ENCODE data around the gene SBF2. TPM values are rescaled to one million over a fixed set of nuclear protein-coding genes. Genes with fewer than 3 reads are reported as not detected.

The SBF2 gene
- total and polyA plus RNA-seq, 4 donors, result 50.3 to 74.2 (median 61.3) TPM

GRCh38 chr11:9839550-9839949 lies 454.5 kb downstream of the SBF2 start:
- no peaks in the 10 kb centered on the region for H3K27me3 ChIP-seq (ENCODE audit: control insufficient read depth, insufficient read depth, low read length)
- H3K4me3 ChIP-seq (ENCODE audit: low read depth, low read length), result no peak overlapping the region
- H3K9me3 ChIP-seq (ENCODE audit: control insufficient read depth, insufficient read depth, low read length), result no peaks in the 10 kb centered on the region
- 100% methylated on average over 2 of the region's 4 CpGs for WGBS (ENCODE audit: insufficient coverage)
- DNase-seq (ENCODE audit: low read depth in 4 of 6, low spot score in 6 of 6), result no peak
- H3K27ac ChIP-seq (ENCODE audit: low read depth, low read length), result no peak overlapping the region
- H3K4me1 ChIP-seq (ENCODE audit: control insufficient read depth, insufficient read depth, low read length), result no peaks in the 10 kb centered on the region
- peaks cover 9% of the 10 kb centered on the region for H3K36me3 ChIP-seq (ENCODE audit: control insufficient read depth, insufficient read depth, low read length)

- Histone ChIP-seq H3K4me3 (ENCODE audit: low read depth, low read length) (no peak overlapping the region), H3K4me1 (ENCODE audit: control insufficient read depth, insufficient read depth, low read length) (no peaks in the 10 kb centered on the region), H3K36me3 (ENCODE audit: control insufficient read depth, insufficient read depth, low read length) (peaks cover 9% of the 10 kb centered on the region), H3K9me3 (ENCODE audit: control insufficient read depth, insufficient read depth, low read length) (no peaks in the 10 kb centered on the region), H3K27ac (ENCODE audit: low read depth, low read length) (no peak overlapping the region), H3K27me3 (ENCODE audit: control insufficient read depth, insufficient read depth, low read length) (no peaks in the 10 kb centered on the region)
- no peak for DNase-seq (ENCODE audit: low read depth in 4 of 6, low spot score in 6 of 6)
- 88% methylated on average over 1 of the region's 2 CpGs for WGBS (ENCODE audit: insufficient coverage)
Observed at GRCh38 chr11:9838961-9839360, 455.1 kb downstream of the SBF2 start.

- H3K27me3 ChIP-seq (ENCODE audit: control insufficient read depth, insufficient read depth, low read length), result no peaks in the 10 kb centered on the region
- WGBS (ENCODE audit: insufficient coverage), result 100% methylated on average over 2 of the region's 2 CpGs
- no peak for DNase-seq (ENCODE audit: low read depth in 4 of 6, low spot score in 6 of 6)
Observed at GRCh38 chr11:9838229-9838628, 455.8 kb downstream of the SBF2 start.

GRCh38 chr11:9834291-9834690 lies 459.7 kb downstream of the SBF2 start:
- WGBS (ENCODE audit: insufficient coverage), result 100% methylated on average over 3 of the region's 3 CpGs
- Histone ChIP-seq H3K4me3 (ENCODE audit: low read depth, low read length) (no peak overlapping the region), H3K36me3 (ENCODE audit: control insufficient read depth, insufficient read depth, low read length) (peaks cover under 1% of the 10 kb centered on the region), H3K9me3 (ENCODE audit: control insufficient read depth, insufficient read depth, low read length) (no peaks in the 10 kb centered on the region), H3K27me3 (ENCODE audit: control insufficient read depth, insufficient read depth, low read length) (no peaks in the 10 kb centered on the region), H3K27ac (ENCODE audit: low read depth, low read length) (no peak overlapping the region), H3K4me1 (ENCODE audit: control insufficient read depth, insufficient read depth, low read length) (no peaks in the 10 kb centered on the region)
- DNase-seq (ENCODE audit: low read depth in 4 of 6, low spot score in 6 of 6), result no peak

More at GRCh38 chr11:9838229-9838628, 455.8 kb downstream of the SBF2 start:
- H3K36me3 ChIP-seq (ENCODE audit: control insufficient read depth, insufficient read depth, low read length), result peaks cover 9% of the 10 kb centered on the region
- H3K9me3 ChIP-seq (ENCODE audit: control insufficient read depth, insufficient read depth, low read length), result no peaks in the 10 kb centered on the region
- H3K27ac ChIP-seq (ENCODE audit: low read depth, low read length), result no peak overlapping the region
- H3K4me3 ChIP-seq (ENCODE audit: low read depth, low read length), result no peak overlapping the region
- H3K4me1 ChIP-seq (ENCODE audit: control insufficient read depth, insufficient read depth, low read length), result no peaks in the 10 kb centered on the region

GRCh38 chr11:9831122-9831521 lies 462.9 kb downstream of the SBF2 start:
- H3K4me3 ChIP-seq (ENCODE audit: low read depth, low read length), result no peak overlapping the region
- WGBS (ENCODE audit: insufficient coverage), result no CpG with 5 or more reads among the region's 3 CpGs
- DNase-seq (ENCODE audit: low read depth in 4 of 6, low spot score in 6 of 6), result no peak
- no peak overlapping the region for H3K27ac ChIP-seq (ENCODE audit: low read depth, low read length)
- no peaks in the 10 kb centered on the region for H3K36me3 ChIP-seq (ENCODE audit: control insufficient read depth, insufficient read depth, low read length)
- H3K4me1 ChIP-seq (ENCODE audit: control insufficient read depth, insufficient read depth, low read length), result no peaks in the 10 kb centered on the region
- H3K9me3 ChIP-seq (ENCODE audit: control insufficient read depth, insufficient read depth, low read length), result no peaks in the 10 kb centered on the region
- H3K27me3 ChIP-seq (ENCODE audit: control insufficient read depth, insufficient read depth, low read length), result no peaks in the 10 kb centered on the region

- WGBS (ENCODE audit: insufficient coverage), result no CpG with 5 or more reads among the region's 1 CpG
- no peaks in the 10 kb centered on the region for H3K4me1 ChIP-seq (ENCODE audit: control insufficient read depth, insufficient read depth, low read length)
- H3K36me3 ChIP-seq (ENCODE audit: control insufficient read depth, insufficient read depth, low read length), result no peaks in the 10 kb centered on the region
- H3K27ac ChIP-seq (ENCODE audit: low read depth, low read length), result no peak overlapping the region
- no peak overlapping the region for H3K4me3 ChIP-seq (ENCODE audit: low read depth, low read length)
- no peaks in the 10 kb centered on the region for H3K9me3 ChIP-seq (ENCODE audit: control insufficient read depth, insufficient read depth, low read length)
- H3K27me3 ChIP-seq (ENCODE audit: control insufficient read depth, insufficient read depth, low read length), result no peaks in the 10 kb centered on the region
- no peak for DNase-seq (ENCODE audit: low read depth in 4 of 6, low spot score in 6 of 6)
Observed at GRCh38 chr11:9827708-9828107, 466.3 kb downstream of the SBF2 start.

GRCh38 chr11:9826390-9826789 lies 467.6 kb downstream of the SBF2 start:
- WGBS (ENCODE audit: insufficient coverage), result no CpG with 5 or more reads among the region's 1 CpG
- no peaks in the 10 kb centered on the region for H3K9me3 ChIP-seq (ENCODE audit: control insufficient read depth, insufficient read depth, low read length)
- H3K27ac ChIP-seq (ENCODE audit: low read depth, low read length), result no peak overlapping the region
- H3K36me3 ChIP-seq (ENCODE audit: control insufficient read depth, insufficient read depth, low read length), result no peaks in the 10 kb centered on the region
- no peak for DNase-seq (ENCODE audit: low read depth in 4 of 6, low spot score in 6 of 6)
- H3K4me3 ChIP-seq (ENCODE audit: low read depth, low read length), result no peak overlapping the region
- no peaks in the 10 kb centered on the region for H3K27me3 ChIP-seq (ENCODE audit: control insufficient read depth, insufficient read depth, low read length)
- no peaks in the 10 kb centered on the region for H3K4me1 ChIP-seq (ENCODE audit: control insufficient read depth, insufficient read depth, low read length)

DNA sequence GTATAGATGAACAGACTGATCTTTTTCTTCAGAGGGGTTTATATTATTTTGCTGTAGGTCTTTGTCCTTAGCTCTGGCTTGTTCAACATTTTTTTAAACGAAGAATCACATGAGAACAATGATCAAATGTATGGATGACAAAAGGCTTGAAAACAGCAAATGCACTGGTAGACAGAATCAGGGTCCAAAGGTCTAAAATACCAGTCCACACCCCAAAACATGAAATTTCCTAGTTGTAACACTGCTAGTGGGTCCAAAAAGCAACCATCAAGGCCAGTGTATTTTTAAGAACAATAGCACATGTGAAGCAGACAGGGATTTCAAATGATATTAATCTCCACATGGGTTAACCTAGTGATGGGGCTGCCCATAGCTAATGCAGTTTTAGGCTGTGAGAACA lies 468.1 kb downstream of the SBF2 start:
- DNase-seq (ENCODE audit: low read depth in 4 of 6, low spot score in 6 of 6), result no peak
- H3K4me1 ChIP-seq (ENCODE audit: control insufficient read depth, insufficient read depth, low read length), result no peaks in the 10 kb centered on the region
- no peak overlapping the region for H3K4me3 ChIP-seq (ENCODE audit: low read depth, low read length)
- H3K27me3 ChIP-seq (ENCODE audit: control insufficient read depth, insufficient read depth, low read length), result no peaks in the 10 kb centered on the region
- no peaks in the 10 kb centered on the region for H3K36me3 ChIP-seq (ENCODE audit: control insufficient read depth, insufficient read depth, low read length)
- no CpG with 5 or more reads among the region's 1 CpG for WGBS (ENCODE audit: insufficient coverage)
- no peaks in the 10 kb centered on the region for H3K9me3 ChIP-seq (ENCODE audit: control insufficient read depth, insufficient read depth, low read length)
- no peak overlapping the region for H3K27ac ChIP-seq (ENCODE audit: low read depth, low read length)

DNA sequence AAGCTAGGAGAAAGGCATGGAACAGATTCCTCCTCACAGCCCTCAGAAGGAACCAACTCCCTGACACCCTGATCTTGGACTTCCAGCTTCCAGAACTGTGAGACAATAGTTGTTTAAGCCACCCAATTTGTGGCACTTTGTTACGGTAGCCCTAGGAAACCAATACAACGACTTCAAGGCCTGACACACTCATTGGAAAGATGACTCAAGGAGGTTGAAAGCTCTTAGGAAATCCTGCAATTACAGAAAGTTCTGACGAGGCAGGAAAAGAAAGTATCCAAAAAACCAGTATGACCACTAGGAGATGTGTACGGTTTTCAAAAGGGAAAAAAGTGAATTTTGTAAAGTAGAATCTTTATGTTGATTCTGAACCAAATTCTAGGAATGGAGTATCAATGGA lies 468.7 kb downstream of the SBF2 start:
- H3K4me1 ChIP-seq (ENCODE audit: control insufficient read depth, insufficient read depth, low read length), result no peaks in the 10 kb centered on the region

DNA sequence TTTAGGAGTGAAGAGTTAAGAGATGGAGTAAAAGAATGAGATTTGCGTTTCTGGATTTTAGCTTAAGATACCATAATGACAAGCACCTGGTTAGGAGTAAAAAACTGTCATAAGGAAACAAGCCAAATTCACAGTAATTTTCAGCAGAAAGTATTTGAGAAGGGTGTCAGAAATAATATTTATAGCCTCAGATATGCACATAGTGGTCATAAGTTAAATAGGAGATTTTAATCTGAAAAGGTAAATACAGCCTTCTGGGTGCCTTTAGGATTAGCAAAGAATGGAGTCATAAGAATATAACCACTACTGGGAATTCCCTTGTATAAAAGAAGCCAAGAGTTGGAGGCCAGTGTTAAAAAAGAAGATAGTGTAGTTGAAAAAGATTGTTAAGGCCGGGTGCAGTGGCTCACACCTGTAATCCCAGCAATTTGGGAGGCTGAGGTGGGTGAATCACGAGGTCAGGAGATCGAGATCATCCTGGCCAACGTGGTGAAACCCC lies 470.1 kb downstream of the SBF2 start:
- H3K36me3 ChIP-seq (ENCODE audit: control insufficient read depth, insufficient read depth, low read length), result no peaks in the 10 kb centered on the region
- WGBS (ENCODE audit: insufficient coverage), result no CpG with 5 or more reads among the region's 5 CpGs
- DNase-seq (ENCODE audit: low read depth in 4 of 6, low spot score in 6 of 6), result no peak
- H3K27me3 ChIP-seq (ENCODE audit: control insufficient read depth, insufficient read depth, low read length), result no peaks in the 10 kb centered on the region
- H3K9me3 ChIP-seq (ENCODE audit: control insufficient read depth, insufficient read depth, low read length), result no peaks in the 10 kb centered on the region
- no peak overlapping the region for H3K4me3 ChIP-seq (ENCODE audit: low read depth, low read length)
- no peak overlapping the region for H3K27ac ChIP-seq (ENCODE audit: low read depth, low read length)
- H3K4me1 ChIP-seq (ENCODE audit: control insufficient read depth, insufficient read depth, low read length), result no peaks in the 10 kb centered on the region

More for the DNA sequence above, 468.7 kb downstream of the SBF2 start:
- Histone ChIP-seq H3K27ac (ENCODE audit: low read depth, low read length) (no peak overlapping the region), H3K36me3 (ENCODE audit: control insufficient read depth, insufficient read depth, low read length) (no peaks in the 10 kb centered on the region), H3K4me3 (ENCODE audit: low read depth, low read length) (no peak overlapping the region), H3K9me3 (ENCODE audit: control insufficient read depth, insufficient read depth, low read length) (no peaks in the 10 kb centered on the region), H3K27me3 (ENCODE audit: control insufficient read depth, insufficient read depth, low read length) (no peaks in the 10 kb centered on the region)
- 67% methylated on average over 3 of the region's 4 CpGs for WGBS (ENCODE audit: insufficient coverage)
- no peak for DNase-seq (ENCODE audit: low read depth in 4 of 6, low spot score in 6 of 6)

Measured in spinal cord (tissue), 10 donors.